HEK293 (cell line): ENCODE results near the gene ANKRD28.

ENCODE experiments used
- CTCF ChIA-PET: fragments of 350-600 bp; formaldehyde crosslinking; extraction: SDS; loops from one replicate; lab custom pipeline; 2021; ENCODE audit warnings: antibody characterized with exemption; lab: Yijun Ruan, JAX
- POLR2A ChIA-PET: fragments of 300-600 bp; formaldehyde crosslinking; extraction: SDS; loops from one replicate; lab custom pipeline; 2020; ENCODE audit warnings: antibody characterized with exemption, inconsistent platforms; lab: Yijun Ruan, JAX
- H3K27ac ChIP-seq: fragments of 200-500 bp; sonication (Bioruptor generic); 2 replicates; pipeline ENCODE4 v1.5.1; 2014; ENCODE audit warnings: low read depth, low read length, control low read depth, inconsistent platforms; ENCODE audit errors: extremely low read depth
- H3K36me3 ChIP-seq, 2 experiments: fragments of 200-500 bp in 1 of 2; sonication (Bioruptor generic) in 1 of 2; 1 replicate in 1 of 2; 2 replicates in 1 of 2; pipeline ENCODE4 v1.5.1; 2014 to 2017; ENCODE audit warnings: inconsistent platforms in 2 of 2, low read length in 2 of 2; ENCODE audit not compliant: control insufficient read depth in 2 of 2, insufficient read depth in 1 of 2
- H3K4me1 ChIP-seq: fragments of 200-500 bp; sonication (Bioruptor generic); 2 replicates; pipeline ENCODE4 v1.5.1; 2014; ENCODE audit warnings: mild to moderate bottlenecking, low read length, inconsistent platforms; ENCODE audit not compliant: control insufficient read depth, insufficient read depth
- H3K4me3 ChIP-seq: 2 replicates; pipeline ENCODE4 v1.5.1; 2011; ENCODE audit warnings: low read depth, mild to moderate bottlenecking, control low read depth, low read length, moderate library complexity
- H3K9me3 ChIP-seq: fragments of 200-500 bp; sonication (Bioruptor generic); 2 replicates; pipeline ENCODE4 v1.5.1; 2014; ENCODE audit warnings: low read depth, low read length, inconsistent platforms; ENCODE audit not compliant: control insufficient read depth, insufficient read depth
- BCL11B ChIP-seq: fragments of 450-650 bp; formaldehyde crosslinking; IDR thresholded peaks from 2 replicates; pipeline ENCODE4 v1.5.1; 2016; ENCODE audit warnings: low read depth, missing biosample characterization, missing genetic modification characterization
- GFI1B ChIP-seq: fragments of 450-650 bp; formaldehyde crosslinking; IDR thresholded peaks from 2 replicates; pipeline ENCODE4 v1.5.1; 2016; ENCODE audit warnings: missing biosample characterization, missing genetic modification characterization
- GLIS1 ChIP-seq: fragments of 450-650 bp; formaldehyde crosslinking; IDR thresholded peaks from 2 replicates; pipeline ENCODE4 v1.5.1; 2016; ENCODE audit warnings: missing biosample characterization, missing genetic modification characterization
- KLF16 ChIP-seq: fragments of 450-650 bp; formaldehyde crosslinking; IDR thresholded peaks from 2 replicates; pipeline ENCODE4 v1.5.1; 2017; ENCODE audit warnings: missing biosample characterization, missing genetic modification characterization
- RBAK ChIP-seq: fragments of 450-650 bp; formaldehyde crosslinking; IDR thresholded peaks from 2 replicates; pipeline ENCODE4 v1.5.1; 2016; ENCODE audit warnings: missing biosample characterization, missing genetic modification characterization
- SP2 ChIP-seq: fragments of 450-650 bp; formaldehyde crosslinking; IDR thresholded peaks from 2 replicates; pipeline ENCODE4 v1.5.1; 2016; ENCODE audit warnings: missing biosample characterization, missing genetic modification characterization
- SP3 ChIP-seq: fragments of 450-650 bp; formaldehyde crosslinking; IDR thresholded peaks from 2 replicates; pipeline ENCODE4 v1.5.1; 2016; ENCODE audit warnings: missing biosample characterization, missing genetic modification characterization
- WT1 ChIP-seq: fragments of 450-650 bp; formaldehyde crosslinking; IDR thresholded peaks from 2 replicates; pipeline ENCODE4 v1.5.1; 2016; ENCODE audit warnings: missing biosample characterization, missing genetic modification characterization
- ZNF121 ChIP-seq: fragments of 450-650 bp; formaldehyde crosslinking; IDR thresholded peaks from 2 replicates; pipeline ENCODE4 v1.5.1; 2016; ENCODE audit warnings: missing biosample characterization, missing genetic modification characterization
- ZNF155 ChIP-seq: fragments of 450-650 bp; formaldehyde crosslinking; IDR thresholded peaks from 2 replicates; pipeline ENCODE4 v1.5.1; 2016; ENCODE audit warnings: missing biosample characterization, missing genetic modification characterization
- ZNF211 ChIP-seq: fragments of 450-650 bp; formaldehyde crosslinking; IDR thresholded peaks from 2 replicates; pipeline ENCODE4 v1.5.1; 2016; ENCODE audit warnings: low read depth, missing biosample characterization, missing genetic modification characterization
- ZNF302 ChIP-seq: fragments of 450-650 bp; formaldehyde crosslinking; IDR thresholded peaks from 2 replicates; pipeline ENCODE4 v1.5.1; 2016; ENCODE audit warnings: missing biosample characterization, missing genetic modification characterization, low read depth
- ZNF335 ChIP-seq: fragments of 450-650 bp; formaldehyde crosslinking; conservative IDR thresholded peaks from 2 replicates; pipeline ENCODE4 v1.5.1; 2016; ENCODE audit warnings: missing biosample characterization, missing genetic modification characterization
- ZNF426 ChIP-seq: fragments of 450-650 bp; formaldehyde crosslinking; IDR thresholded peaks from 2 replicates; pipeline ENCODE4 v1.5.1; 2017; ENCODE audit warnings: missing biosample characterization, missing genetic modification characterization, mild to moderate bottlenecking, inconsistent platforms, moderate library complexity
- ZNF76 ChIP-seq: fragments of 450-650 bp; formaldehyde crosslinking; IDR thresholded peaks from 2 replicates; pipeline ENCODE4; 2016; ENCODE audit warnings: low read depth, missing biosample characterization, missing genetic modification characterization, borderline replicate concordance
- ZNF792 ChIP-seq: fragments of 450-650 bp; formaldehyde crosslinking; IDR thresholded peaks from 2 replicates; pipeline ENCODE4 v1.5.1; 2016; ENCODE audit warnings: missing biosample characterization, missing genetic modification characterization
- ZNF843 ChIP-seq: fragments of 450-650 bp; formaldehyde crosslinking; IDR thresholded peaks from 2 replicates; pipeline ENCODE4 v1.5.1; 2016; ENCODE audit warnings: missing biosample characterization, missing genetic modification characterization
- TF ChIP-seq, protein P1 (sequence below): fragments of 450-650 bp; formaldehyde crosslinking; IDR thresholded peaks from 2 replicates; pipeline ENCODE4 v1.5.1; 2016; ENCODE audit warnings: missing biosample characterization, missing genetic modification characterization
- TF ChIP-seq, protein P2 (sequence below): fragments of 450-650 bp; formaldehyde crosslinking; IDR thresholded peaks from 2 replicates; pipeline ENCODE4 v1.5.1; 2016; ENCODE audit warnings: missing biosample characterization, missing genetic modification characterization, borderline replicate concordance
- TF ChIP-seq, protein P3 (sequence below): fragments of 450-650 bp; formaldehyde crosslinking; IDR thresholded peaks from 2 replicates; pipeline ENCODE4 v1.5.1; 2016; ENCODE audit warnings: missing biosample characterization, missing genetic modification characterization
- TF ChIP-seq, protein P4 (sequence below): fragments of 450-650 bp; formaldehyde crosslinking; IDR thresholded peaks from 2 replicates; pipeline ENCODE4 v1.5.1; 2017; ENCODE audit warnings: missing biosample characterization, missing genetic modification characterization

The ANKRD28 gene

DNA sequence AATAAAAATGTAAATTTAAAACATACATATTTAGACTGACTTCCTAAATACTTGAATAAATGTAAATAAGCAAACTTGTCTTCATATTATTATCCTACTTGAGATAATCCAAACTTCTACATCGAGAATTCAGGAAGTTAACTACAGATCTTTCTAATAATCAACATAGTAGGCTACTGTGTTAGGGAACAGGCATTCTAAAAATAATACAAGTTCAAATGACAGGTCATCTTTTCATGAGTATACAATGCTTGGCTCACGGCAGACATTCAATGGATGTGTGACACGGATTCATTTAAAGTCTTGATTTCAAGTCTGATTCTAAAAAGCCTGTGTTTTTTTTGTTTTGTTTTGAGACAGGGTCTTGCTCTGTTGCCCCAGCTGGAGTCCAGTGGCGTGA lies 107.5 kb downstream of the ANKRD28 start:
- ChIA-PET CTCF (no interaction called here), POLR2A (no interaction called here)
- Histone ChIP-seq H3K36me3 (peaks cover 7 to 19% of the 10 kb centered on the region in 2 experiments), H3K4me1 (0 out of 2 replicates have a peak, but pooled peaks cover 2% of the 10 kb centered on the region), H3K9me3 (no peaks in the 10 kb centered on the region), H3K27ac (no peak overlapping the region), H3K4me3 (no peak overlapping the region)
- TF ChIP-seq SP2 (tag by site-specific recombination) (no peak), ZNF426 (tag by site-specific recombination) (no peak), GFI1B (tag by site-specific recombination) (no peak), SP3 (tag by site-specific recombination) (no peak), WT1 (tag by site-specific recombination) (no peak), GLIS1 (tag by site-specific recombination) (no peak), ZNF792 (tag by site-specific recombination) (no peak), ZNF843 (no peak)
- TF ChIP-seq, protein P1, sequence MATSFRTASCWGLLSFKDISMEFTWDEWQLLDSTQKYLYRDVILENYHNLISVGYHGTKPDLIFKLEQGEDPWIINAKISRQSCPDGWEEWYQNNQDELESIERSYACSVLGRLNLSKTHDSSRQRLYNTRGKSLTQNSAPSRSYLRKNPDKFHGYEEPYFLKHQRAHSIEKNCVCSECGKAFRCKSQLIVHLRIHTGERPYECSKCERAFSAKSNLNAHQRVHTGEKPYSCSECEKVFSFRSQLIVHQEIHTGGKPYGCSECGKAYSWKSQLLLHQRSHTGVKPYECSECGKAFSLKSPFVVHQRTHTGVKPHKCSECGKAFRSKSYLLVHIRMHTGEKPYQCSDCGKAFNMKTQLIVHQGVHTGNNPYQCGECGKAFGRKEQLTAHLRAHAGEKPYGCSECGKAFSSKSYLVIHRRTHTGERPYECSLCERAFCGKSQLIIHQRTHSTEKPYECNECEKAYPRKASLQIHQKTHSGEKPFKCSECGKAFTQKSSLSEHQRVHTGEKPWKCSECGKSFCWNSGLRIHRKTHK = no peak

DNA sequence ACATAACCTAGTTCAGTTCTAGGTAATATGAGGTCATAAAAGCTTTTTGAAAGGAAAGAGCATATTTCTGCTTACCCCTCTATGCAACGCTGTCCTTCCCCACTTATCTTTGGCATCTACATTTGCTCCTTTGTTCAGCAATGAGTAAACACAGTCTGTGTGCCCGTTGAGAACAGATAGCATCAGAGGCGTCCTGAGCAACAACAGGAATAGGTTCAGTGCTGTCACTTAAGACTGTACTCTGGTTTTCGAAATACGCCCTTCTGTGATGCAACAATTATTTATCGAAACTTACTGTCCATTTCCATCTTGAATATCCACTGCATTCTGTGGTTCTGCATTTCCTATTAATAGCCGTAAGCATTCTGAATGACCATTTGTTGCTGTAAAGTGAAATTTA lies 111.9 kb downstream of the ANKRD28 start:
- ChIA-PET CTCF (no interaction called here), POLR2A (no interaction called here)
- peaks cover 6 to 31% of the 10 kb centered on the region in 2 experiments for H3K36me3 ChIP-seq
- H3K9me3 ChIP-seq = no peaks in the 10 kb centered on the region
- no peak overlapping the region for H3K4me3 ChIP-seq
- 0 out of 2 replicates have a peak, but pooled peaks cover 2% of the 10 kb centered on the region for H3K4me1 ChIP-seq
- no peak overlapping the region for H3K27ac ChIP-seq
- TF ChIP-seq RBAK (no peak), ZNF155 (tag by site-specific recombination) (no peak), ZNF121 (tag by site-specific recombination) (no peak), ZNF76 (no peak), KLF16 (tag by site-specific recombination) (no peak), ZNF211 (tag by site-specific recombination) (no peak), BCL11B (tag by site-specific recombination) (no peak), ZNF335 (no peak), ZNF302 (tag by site-specific recombination) (no peak)
- TF ChIP-seq, protein P2, sequence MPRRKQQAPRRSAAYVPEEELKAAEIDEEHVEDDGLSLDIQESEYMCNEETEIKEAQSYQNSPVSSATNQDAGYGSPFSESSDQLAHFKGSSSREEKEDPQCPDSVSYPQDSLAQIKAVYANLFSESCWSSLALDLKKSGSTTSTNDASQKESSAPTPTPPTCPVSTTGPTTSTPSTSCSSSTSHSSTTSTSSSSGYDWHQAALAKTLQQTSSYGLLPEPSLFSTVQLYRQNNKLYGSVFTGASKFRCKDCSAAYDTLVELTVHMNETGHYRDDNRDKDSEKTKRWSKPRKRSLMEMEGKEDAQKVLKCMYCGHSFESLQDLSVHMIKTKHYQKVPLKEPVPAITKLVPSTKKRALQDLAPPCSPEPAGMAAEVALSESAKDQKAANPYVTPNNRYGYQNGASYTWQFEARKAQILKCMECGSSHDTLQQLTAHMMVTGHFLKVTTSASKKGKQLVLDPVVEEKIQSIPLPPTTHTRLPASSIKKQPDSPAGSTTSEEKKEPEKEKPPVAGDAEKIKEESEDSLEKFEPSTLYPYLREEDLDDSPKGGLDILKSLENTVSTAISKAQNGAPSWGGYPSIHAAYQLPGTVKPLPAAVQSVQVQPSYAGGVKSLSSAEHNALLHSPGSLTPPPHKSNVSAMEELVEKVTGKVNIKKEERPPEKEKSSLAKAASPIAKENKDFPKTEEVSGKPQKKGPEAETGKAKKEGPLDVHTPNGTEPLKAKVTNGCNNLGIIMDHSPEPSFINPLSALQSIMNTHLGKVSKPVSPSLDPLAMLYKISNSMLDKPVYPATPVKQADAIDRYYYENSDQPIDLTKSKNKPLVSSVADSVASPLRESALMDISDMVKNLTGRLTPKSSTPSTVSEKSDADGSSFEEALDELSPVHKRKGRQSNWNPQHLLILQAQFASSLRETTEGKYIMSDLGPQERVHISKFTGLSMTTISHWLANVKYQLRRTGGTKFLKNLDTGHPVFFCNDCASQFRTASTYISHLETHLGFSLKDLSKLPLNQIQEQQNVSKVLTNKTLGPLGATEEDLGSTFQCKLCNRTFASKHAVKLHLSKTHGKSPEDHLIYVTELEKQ (tag by site-specific recombination) = no peak
- TF ChIP-seq, protein P3, sequence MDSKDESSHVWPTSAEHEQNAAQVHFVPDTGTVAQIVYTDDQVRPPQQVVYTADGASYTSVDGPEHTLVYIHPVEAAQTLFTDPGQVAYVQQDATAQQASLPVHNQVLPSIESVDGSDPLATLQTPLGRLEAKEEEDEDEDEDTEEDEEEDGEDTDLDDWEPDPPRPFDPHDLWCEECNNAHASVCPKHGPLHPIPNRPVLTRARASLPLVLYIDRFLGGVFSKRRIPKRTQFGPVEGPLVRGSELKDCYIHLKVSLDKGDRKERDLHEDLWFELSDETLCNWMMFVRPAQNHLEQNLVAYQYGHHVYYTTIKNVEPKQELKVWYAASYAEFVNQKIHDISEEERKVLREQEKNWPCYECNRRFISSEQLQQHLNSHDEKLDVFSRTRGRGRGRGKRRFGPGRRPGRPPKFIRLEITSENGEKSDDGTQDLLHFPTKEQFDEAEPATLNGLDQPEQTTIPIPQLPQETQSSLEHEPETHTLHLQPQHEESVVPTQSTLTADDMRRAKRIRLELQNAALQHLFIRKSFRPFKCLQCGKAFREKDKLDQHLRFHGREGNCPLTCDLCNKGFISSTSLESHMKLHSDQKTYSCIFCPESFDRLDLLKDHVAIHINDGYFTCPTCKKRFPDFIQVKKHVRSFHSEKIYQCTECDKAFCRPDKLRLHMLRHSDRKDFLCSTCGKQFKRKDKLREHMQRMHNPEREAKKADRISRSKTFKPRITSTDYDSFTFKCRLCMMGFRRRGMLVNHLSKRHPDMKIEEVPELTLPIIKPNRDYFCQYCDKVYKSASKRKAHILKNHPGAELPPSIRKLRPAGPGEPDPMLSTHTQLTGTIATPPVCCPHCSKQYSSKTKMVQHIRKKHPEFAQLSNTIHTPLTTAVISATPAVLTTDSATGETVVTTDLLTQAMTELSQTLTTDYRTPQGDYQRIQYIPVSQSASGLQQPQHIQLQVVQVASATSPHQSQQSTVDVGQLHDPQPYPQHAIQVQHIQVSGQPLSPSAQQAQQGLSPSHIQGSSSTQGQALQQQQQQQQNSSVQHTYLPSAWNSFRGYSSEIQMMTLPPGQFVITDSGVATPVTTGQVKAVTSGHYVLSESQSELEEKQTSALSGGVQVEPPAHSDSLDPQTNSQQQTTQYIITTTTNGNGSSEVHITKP = no peak
- TF ChIP-seq, protein P4, sequence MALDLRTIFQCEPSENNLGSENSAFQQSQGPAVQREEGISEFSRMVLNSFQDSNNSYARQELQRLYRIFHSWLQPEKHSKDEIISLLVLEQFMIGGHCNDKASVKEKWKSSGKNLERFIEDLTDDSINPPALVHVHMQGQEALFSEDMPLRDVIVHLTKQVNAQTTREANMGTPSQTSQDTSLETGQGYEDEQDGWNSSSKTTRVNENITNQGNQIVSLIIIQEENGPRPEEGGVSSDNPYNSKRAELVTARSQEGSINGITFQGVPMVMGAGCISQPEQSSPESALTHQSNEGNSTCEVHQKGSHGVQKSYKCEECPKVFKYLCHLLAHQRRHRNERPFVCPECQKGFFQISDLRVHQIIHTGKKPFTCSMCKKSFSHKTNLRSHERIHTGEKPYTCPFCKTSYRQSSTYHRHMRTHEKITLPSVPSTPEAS (tag by site-specific recombination) = no peak
